Measurements from ENCODE around the gene CBX1.

CBX1 gene

DNA sequence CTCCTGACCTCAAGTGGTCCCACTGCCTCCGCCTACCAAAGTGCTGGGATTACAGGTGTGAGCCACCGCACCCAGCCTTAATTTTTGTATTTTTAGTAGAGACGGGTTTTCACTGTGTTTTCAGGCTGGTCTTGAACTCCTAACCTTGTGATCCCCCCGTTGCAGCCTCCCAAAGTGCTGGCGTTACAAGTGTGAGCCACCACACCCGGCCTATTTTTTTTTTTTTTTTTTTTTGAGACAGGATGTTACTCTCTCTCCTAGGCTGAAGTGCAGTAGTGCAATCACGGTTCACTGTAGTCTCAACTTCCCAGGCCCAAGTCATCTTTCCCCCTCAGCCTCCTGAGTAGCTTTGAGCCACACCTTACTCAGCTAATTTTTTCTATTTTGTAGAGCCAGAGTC lies 3.2 kb upstream of the CBX1 start:
- peaks cover 36% of the 10 kb centered on the region for H3K79me2 ChIP-seq (ENCODE audit: insufficient read depth, low read length)
- no peaks in the 10 kb centered on the region for H3K9me2 ChIP-seq (replicated peaks; ENCODE audit: low read depth, low read length)
- peaks cover 25% of the 10 kb centered on the region for H3K4me1 ChIP-seq (ENCODE audit: insufficient read depth, low read length, poor library complexity, severe bottlenecking)
- H3K4me3 ChIP-seq (ENCODE audit: low read length, poor library complexity, severe bottlenecking) = no peak overlapping the region
- H4K20me1 ChIP-seq (ENCODE audit: insufficient read depth, low read length, poor library complexity, severe bottlenecking) = peaks cover 16% of the 10 kb centered on the region
- H3K36me3 ChIP-seq (ENCODE audit: insufficient read depth, low read length) = no peaks in the 10 kb centered on the region
- H2AFZ ChIP-seq (ENCODE audit: low read length) = no peak overlapping the region
- TF ChIP-seq, protein P1, sequence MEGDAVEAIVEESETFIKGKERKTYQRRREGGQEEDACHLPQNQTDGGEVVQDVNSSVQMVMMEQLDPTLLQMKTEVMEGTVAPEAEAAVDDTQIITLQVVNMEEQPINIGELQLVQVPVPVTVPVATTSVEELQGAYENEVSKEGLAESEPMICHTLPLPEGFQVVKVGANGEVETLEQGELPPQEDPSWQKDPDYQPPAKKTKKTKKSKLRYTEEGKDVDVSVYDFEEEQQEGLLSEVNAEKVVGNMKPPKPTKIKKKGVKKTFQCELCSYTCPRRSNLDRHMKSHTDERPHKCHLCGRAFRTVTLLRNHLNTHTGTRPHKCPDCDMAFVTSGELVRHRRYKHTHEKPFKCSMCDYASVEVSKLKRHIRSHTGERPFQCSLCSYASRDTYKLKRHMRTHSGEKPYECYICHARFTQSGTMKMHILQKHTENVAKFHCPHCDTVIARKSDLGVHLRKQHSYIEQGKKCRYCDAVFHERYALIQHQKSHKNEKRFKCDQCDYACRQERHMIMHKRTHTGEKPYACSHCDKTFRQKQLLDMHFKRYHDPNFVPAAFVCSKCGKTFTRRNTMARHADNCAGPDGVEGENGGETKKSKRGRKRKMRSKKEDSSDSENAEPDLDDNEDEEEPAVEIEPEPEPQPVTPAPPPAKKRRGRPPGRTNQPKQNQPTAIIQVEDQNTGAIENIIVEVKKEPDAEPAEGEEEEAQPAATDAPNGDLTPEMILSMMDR (conservative IDR thresholded peaks at IDR 0.05; ENCODE audit: low read length) = no peak
- no peak for TF ChIP-seq EZH2phosphoT487 (IDR thresholded peaks at IDR 0.05; ENCODE audit: borderline replicate concordance)
- H3K9me3 ChIP-seq (ENCODE audit: insufficient read depth, low read depth, low read length) = no peaks in the 10 kb centered on the region
- H3F3A ChIP-seq (ENCODE audit: low read depth) = no peaks in the 10 kb centered on the region
- no peak overlapping the region for H3K9ac ChIP-seq (ENCODE audit: low read depth, low read length, poor library complexity, severe bottlenecking)
- no peak overlapping the region for H3K4me2 ChIP-seq (ENCODE audit: low read depth, low read length, poor library complexity, severe bottlenecking)
- no peaks in the 10 kb centered on the region for H3K27me3 ChIP-seq (ENCODE audit: insufficient read depth, low read length, poor library complexity, severe bottlenecking)

DNA sequence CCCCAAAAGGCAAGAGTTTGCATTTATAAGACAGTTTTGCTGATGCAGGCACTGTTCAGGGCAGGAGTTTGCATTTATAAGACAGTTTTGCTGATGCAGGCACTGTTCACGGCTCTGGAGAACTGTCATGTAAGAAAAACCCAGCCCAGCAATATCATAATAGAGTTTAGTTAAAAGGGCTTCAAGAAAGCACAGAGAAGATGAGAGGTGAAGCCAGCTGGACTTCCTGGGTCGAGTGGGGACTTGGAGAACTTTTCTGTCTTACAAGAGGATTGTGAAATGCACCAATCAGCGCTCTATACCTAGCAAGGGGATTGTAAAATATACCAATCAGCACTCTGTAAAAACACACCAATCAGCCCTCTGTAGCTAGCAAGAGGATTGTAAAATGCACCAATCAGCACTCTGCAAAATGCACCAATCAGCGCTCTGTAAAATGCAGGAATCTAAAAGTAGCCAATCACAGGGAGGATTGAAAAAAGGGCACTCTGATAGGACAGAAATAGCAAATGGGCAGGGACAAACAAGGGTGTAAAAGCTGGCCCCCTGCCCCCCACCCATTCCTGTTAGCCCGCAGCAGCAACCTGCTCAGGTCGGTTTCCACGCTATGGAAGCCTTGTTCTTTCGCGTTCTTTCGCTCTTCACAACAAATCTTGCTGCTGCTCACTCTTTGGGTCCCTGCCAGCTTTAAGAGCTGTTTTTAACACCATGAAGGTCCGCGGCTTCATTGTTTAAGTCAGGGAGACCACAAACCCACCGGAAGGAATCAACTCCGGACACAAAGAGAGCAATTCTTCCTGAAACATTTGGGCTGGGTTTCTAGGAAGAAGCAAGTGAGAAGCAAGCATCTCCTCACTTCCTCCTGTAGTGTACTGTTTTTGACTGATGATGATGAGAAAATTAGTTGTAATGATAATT lies 1.8 kb upstream of the CBX1 start:
- Histone ChIP-seq H3K79me2 (ENCODE audit: insufficient read depth, low read length) (peaks cover 36% of the 10 kb centered on the region), H2AFZ (ENCODE audit: low read length) (no peak overlapping the region), H3K36me3 (ENCODE audit: insufficient read depth, low read length) (no peaks in the 10 kb centered on the region), H3K4me2 (ENCODE audit: low read depth, low read length, poor library complexity, severe bottlenecking) (no peak overlapping the region), H3K9ac (ENCODE audit: low read depth, low read length, poor library complexity, severe bottlenecking) (no peak overlapping the region), H3K4me1 (ENCODE audit: insufficient read depth, low read length, poor library complexity, severe bottlenecking) (peaks cover 26% of the 10 kb centered on the region), H3F3A (ENCODE audit: low read depth) (peaks cover 5% of the 10 kb centered on the region; the same call in 1 of the 2 replicates), H3K4me3 (ENCODE audit: low read length, poor library complexity, severe bottlenecking) (no peak overlapping the region), H3K27me3 (ENCODE audit: insufficient read depth, low read length, poor library complexity, severe bottlenecking) (no peaks in the 10 kb centered on the region), H3K9me2 (replicated peaks; ENCODE audit: low read depth, low read length) (no peaks in the 10 kb centered on the region), H3K9me3 (ENCODE audit: insufficient read depth, low read depth, low read length) (no peaks in the 10 kb centered on the region), H4K20me1 (ENCODE audit: insufficient read depth, low read length, poor library complexity, severe bottlenecking) (peaks cover 25% of the 10 kb centered on the region)
- TF ChIP-seq, protein P1 (conservative IDR thresholded peaks at IDR 0.05; ENCODE audit: low read length) = no peak
- TF ChIP-seq EZH2phosphoT487 (IDR thresholded peaks at IDR 0.05; ENCODE audit: borderline replicate concordance) = no peak

DNA sequence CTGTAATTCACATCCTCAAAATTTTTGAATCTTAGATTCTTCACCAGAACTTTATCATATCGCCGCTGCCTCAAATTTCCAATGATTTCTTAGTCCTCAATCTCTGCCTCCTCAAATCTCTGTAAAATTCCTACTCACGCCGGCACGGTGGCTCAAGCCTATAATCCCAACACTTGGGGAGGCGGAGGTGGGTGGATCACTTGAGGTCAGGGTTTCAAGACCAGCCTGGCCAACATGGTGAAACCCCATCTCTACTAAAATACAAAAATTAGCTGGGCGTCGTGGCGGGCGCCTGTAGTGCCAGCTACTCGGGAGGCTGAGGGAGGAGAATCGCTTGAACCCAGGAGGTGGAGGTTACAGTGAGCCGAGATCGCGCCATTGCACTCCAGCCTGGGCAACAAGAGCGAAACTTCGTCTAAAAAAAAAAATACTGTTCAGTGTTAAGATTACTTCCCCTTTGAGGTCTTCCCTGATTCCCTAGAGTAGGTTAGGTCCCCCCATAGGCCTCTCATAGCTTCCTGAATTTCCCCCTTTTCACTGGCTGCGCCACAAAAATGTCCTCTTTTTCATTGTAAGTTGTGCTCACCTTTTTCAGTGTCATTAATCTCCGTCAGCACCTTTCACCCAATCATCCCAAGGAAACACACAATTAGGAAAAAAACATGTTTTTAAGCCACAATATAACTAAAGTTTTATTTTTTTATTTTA lies 919 bp upstream of the CBX1 start:
- Histone ChIP-seq H3K9me3 (ENCODE audit: insufficient read depth, low read depth, low read length) (no peaks in the 10 kb centered on the region), H3K9ac (ENCODE audit: low read depth, low read length, poor library complexity, severe bottlenecking) (no peak overlapping the region), H3K27me3 (ENCODE audit: insufficient read depth, low read length, poor library complexity, severe bottlenecking) (no peaks in the 10 kb centered on the region), H3K36me3 (ENCODE audit: insufficient read depth, low read length) (no peaks in the 10 kb centered on the region), H3K9me2 (replicated peaks; ENCODE audit: low read depth, low read length) (no peaks in the 10 kb centered on the region), H3K79me2 (ENCODE audit: insufficient read depth, low read length) (peaks cover 39% of the 10 kb centered on the region), H4K20me1 (ENCODE audit: insufficient read depth, low read length, poor library complexity, severe bottlenecking) (peaks cover 33% of the 10 kb centered on the region), H3K4me2 (ENCODE audit: low read depth, low read length, poor library complexity, severe bottlenecking) (peak overlapping the region; percentile 100), H2AFZ (ENCODE audit: low read length) (no peak overlapping the region), H3K4me1 (ENCODE audit: insufficient read depth, low read length, poor library complexity, severe bottlenecking) (peaks cover 32% of the 10 kb centered on the region), H3F3A (ENCODE audit: low read depth) (peaks cover 9% of the 10 kb centered on the region; the same call in 1 of the 2 replicates), H3K4me3 (ENCODE audit: low read length, poor library complexity, severe bottlenecking) (peak overlapping the region; percentile 83)
- no peak for TF ChIP-seq EZH2phosphoT487 (IDR thresholded peaks at IDR 0.05; ENCODE audit: borderline replicate concordance)
- TF ChIP-seq, protein P1 (conservative IDR thresholded peaks at IDR 0.05; ENCODE audit: low read length) = no peak
